H1 (cell line): ENCODE measurements around the gene NR5A2. TPM values are rescaled to one million over a fixed set of nuclear protein-coding genes. Genes with fewer than 3 reads are reported as not detected.

Source experiments
- CTCF ChIA-PET: fragments of 300-600 bp; sonication (Branson Sonifier 250); formaldehyde crosslinking; loops from one replicate; lab custom pipeline; 2021; ENCODE audit not compliant: partially characterized antibody; lab: Charles Lee
- POLR2A ChIA-PET: fragments of 300-600 bp; sonication (Branson Sonifier 250); formaldehyde crosslinking; loops from one replicate; lab custom pipeline; 2021; ENCODE audit warnings: inconsistent platforms; ENCODE audit not compliant: partially characterized antibody; lab: Charles Lee
- DNase-seq, 2 experiments: peaks; one replicate each; pipeline versions ENCODE4 v3.0.0 to v3.0.0-alpha.2; 2010 to 2022; ENCODE audit warnings: low spot score in 2 of 2, low read depth in 1 of 2, mixed read lengths in 1 of 2
- FAIRE-seq: peaks from 2 replicates; lab custom pipeline; 2011; peaks lifted over from hg19 to GRCh38; lab: Jason Lieb, UNC
- H2AFZ ChIP-seq: 2 replicates; pipeline ENCODE4 v1.8.1; 2012; ENCODE audit warnings: low read length, inconsistent platforms
- H2AK5ac ChIP-seq: 2 replicates; pipeline ENCODE4 v1.6.1; 2013; ENCODE audit warnings: low read depth, low read length
- H2BK120ac ChIP-seq: replicated peaks from 2 replicates; pipeline ENCODE3; 2013; ENCODE audit warnings: low read depth, low read length, inconsistent platforms
- H2BK12ac ChIP-seq: 2 replicates; pipeline ENCODE4 v1.6.1; 2013; ENCODE audit warnings: low read depth, low read length
- H2BK15ac ChIP-seq: 2 replicates; pipeline ENCODE4 v1.6.1; 2013; ENCODE audit warnings: low read length
- H2BK20ac ChIP-seq: 2 replicates; pipeline ENCODE4 v1.6.1; 2013; ENCODE audit warnings: low read length
- H2BK5ac ChIP-seq: 2 replicates; pipeline ENCODE4 v1.6.1; 2013; ENCODE audit warnings: low read depth, low read length
- H3K14ac ChIP-seq: 2 replicates; pipeline ENCODE4 v1.6.1; 2013; ENCODE audit warnings: inconsistent platforms; ENCODE audit not compliant: insufficient read length
- H3K18ac ChIP-seq: 2 replicates; pipeline ENCODE4 v1.6.1; 2013; ENCODE audit warnings: low read length; ENCODE audit errors: extremely low read depth
- H3K23ac ChIP-seq: 2 replicates; pipeline ENCODE4 v1.6.1; 2013; ENCODE audit warnings: inconsistent platforms; ENCODE audit not compliant: insufficient read length
- H3K23me2 ChIP-seq: 2 replicates; pipeline ENCODE4 v1.6.1; 2013; ENCODE audit warnings: low read depth, low read length
- H3K27ac ChIP-seq: 2 replicates; pipeline ENCODE4 v1.6.1; 2011; ENCODE audit warnings: low read depth, low read length, inconsistent platforms
- H3K27me3 ChIP-seq, 4 experiments: replicated peaks in 1 of 4; 1 replicate in 1 of 4; 2 replicates in 3 of 4; pipeline versions ENCODE4 v1.6.1 to v1.8.1; 2011 to 2013; ENCODE audit warnings: low read length in 3 of 4, mild to moderate bottlenecking in 3 of 4, inconsistent platforms in 2 of 4, mixed read lengths in 2 of 4, moderate library complexity in 1 of 4; ENCODE audit not compliant: control insufficient read depth in 3 of 4, insufficient read depth in 3 of 4; ENCODE audit errors: extremely low read depth in 1 of 4
- H3K36me3 ChIP-seq, 4 experiments: 2 replicates each; pipeline versions ENCODE4 v1.6.1 to v1.8.1; 2011 to 2013; ENCODE audit warnings: mild to moderate bottlenecking in 4 of 4, low read length in 3 of 4, moderate library complexity in 2 of 4, control low read depth in 1 of 4, inconsistent platforms in 1 of 4; ENCODE audit not compliant: insufficient read depth in 4 of 4, control insufficient read depth in 2 of 4
- H3K4ac ChIP-seq: replicated peaks from 2 replicates; pipeline ENCODE3; 2013; ENCODE audit warnings: low read length, low read depth, mixed read lengths, inconsistent platforms; ENCODE audit not compliant: insufficient read length
- H3K4me1 ChIP-seq, 4 experiments: replicated peaks in 1 of 4; 1 replicate in 1 of 4; 2 replicates in 3 of 4; pipeline versions ENCODE4 v1.6.1 to v1.8.1; 2011 to 2013; ENCODE audit warnings: low read length in 3 of 4, inconsistent platforms in 2 of 4, mixed read lengths in 1 of 4; ENCODE audit not compliant: insufficient read depth in 4 of 4, control insufficient read depth in 3 of 4
- H3K4me2 ChIP-seq, 2 experiments: 2 replicates each; pipeline versions ENCODE4 v1.6.1 to v1.8.1; 2011 to 2013; ENCODE audit warnings: low read depth in 2 of 2, low read length in 2 of 2, control low read depth in 1 of 2, inconsistent platforms in 1 of 2, mild to moderate bottlenecking in 1 of 2; ENCODE audit not compliant: insufficient read depth in 1 of 2
- H3K4me3 ChIP-seq, 4 experiments: fragments of 200-600, 300-600 bp in 1 of 4; sonication (generic), shearing (Covaris generic), sonication (Bioruptor Twin) in 1 of 4; 2 replicates each; pipeline versions ENCODE4 v1.5.1 to v1.8.1; 2011 to 2016; ENCODE audit warnings: low read length in 4 of 4, low read depth in 3 of 4, control low read depth in 2 of 4, inconsistent platforms in 2 of 4, mild to moderate bottlenecking in 2 of 4, mixed read lengths in 1 of 4, moderate library complexity in 1 of 4; ENCODE audit not compliant: insufficient read depth in 2 of 4; ENCODE audit errors: extremely low read depth in 1 of 4
- H3K56ac ChIP-seq: replicated peaks from 2 replicates; pipeline ENCODE3; 2013; ENCODE audit warnings: low read depth, mild to moderate bottlenecking, mixed read lengths, low read length, inconsistent platforms; ENCODE audit not compliant: insufficient read length
- H3K79me1 ChIP-seq: 2 replicates; pipeline ENCODE4 v1.6.1; 2013; ENCODE audit warnings: low read depth, low read length, control low read depth
- H3K79me2 ChIP-seq, 2 experiments: 2 replicates each; pipeline versions ENCODE4 v1.6.1 to v1.8.1; 2012 to 2013; ENCODE audit warnings: low read length in 2 of 2, mild to moderate bottlenecking in 2 of 2, inconsistent platforms in 1 of 2; ENCODE audit not compliant: insufficient read depth in 2 of 2, control insufficient read depth in 1 of 2
- H3K9ac ChIP-seq, 4 experiments: replicated peaks in 1 of 4; 1 replicate in 1 of 4; 2 replicates in 3 of 4; pipeline versions ENCODE4 v1.6.1 to v1.8.1; 2011 to 2013; ENCODE audit warnings: low read depth in 3 of 4, low read length in 3 of 4, control low read depth in 2 of 4, mild to moderate bottlenecking in 2 of 4, moderate library complexity in 2 of 4, inconsistent platforms in 1 of 4; ENCODE audit errors: extremely low read depth in 1 of 4
- H3K9me3 ChIP-seq, 2 experiments: 2 replicates each; pipeline versions ENCODE4 v1.6.1 to v1.8.1; 2012 to 2013; ENCODE audit warnings: mild to moderate bottlenecking in 2 of 2, moderate library complexity in 2 of 2, control low read depth in 1 of 2, inconsistent platforms in 1 of 2, low read depth in 1 of 2, low read length in 1 of 2, mixed read lengths in 1 of 2; ENCODE audit not compliant: insufficient read depth in 2 of 2
- H4K20me1 ChIP-seq, 2 experiments: replicated peaks in 1 of 2; 2 replicates each; pipeline versions ENCODE3 to v1.8.1; 2011 to 2013; ENCODE audit warnings: inconsistent platforms in 2 of 2, low read length in 2 of 2, mild to moderate bottlenecking in 1 of 2; ENCODE audit not compliant: insufficient read depth in 2 of 2, control insufficient read depth in 1 of 2
- H4K5ac ChIP-seq: 2 replicates; pipeline ENCODE4 v1.6.1; 2013; ENCODE audit warnings: low read length, low read depth, mixed read lengths, inconsistent platforms; ENCODE audit not compliant: insufficient read length
- H4K8ac ChIP-seq: 2 replicates; pipeline ENCODE4 v1.8.0; 2013; ENCODE audit warnings: mild to moderate bottlenecking, moderate library complexity, low read length, inconsistent platforms; ENCODE audit not compliant: insufficient read depth; ENCODE audit errors: extremely low read depth
- H4K91ac ChIP-seq: replicated peaks from 2 replicates; pipeline ENCODE3; 2013; ENCODE audit warnings: low read length, mixed read lengths, inconsistent platforms; ENCODE audit not compliant: insufficient read length
- HDAC6 ChIP-seq: IDR thresholded peaks from one replicate; pipeline ENCODE4 v1.7.1; 2012; ENCODE audit warnings: low read depth, mild to moderate bottlenecking, inconsistent platforms, low read length, moderate library complexity
- POLR2A ChIP-seq, 2 experiments: IDR thresholded peaks; 1 replicate in 1 of 2; 2 replicates in 1 of 2; pipeline ENCODE4 v1.6.1; 2011; ENCODE audit warnings: low read depth in 2 of 2, low read length in 2 of 2, mild to moderate bottlenecking in 2 of 2; ENCODE audit errors: control extremely low read depth in 1 of 2
- RFX5 ChIP-seq: IDR thresholded peaks from 2 replicates; pipeline ENCODE4 v1.6.1; 2011; ENCODE audit warnings: low read depth, low read length, improper control_type of control experiment, borderline replicate concordance
- SP4 ChIP-seq: IDR thresholded peaks from 2 replicates; pipeline ENCODE4 v1.6.1; 2012; ENCODE audit warnings: low read length, inconsistent platforms
- TAF1 ChIP-seq: IDR thresholded peaks from 2 replicates; pipeline ENCODE4 v1.6.1; 2011; ENCODE audit warnings: mild to moderate bottlenecking, low read depth, low read length
- TAF7 ChIP-seq: optimal IDR thresholded peaks from 2 replicates; pipeline ENCODE3; 2011; ENCODE audit warnings: low read depth, mild to moderate bottlenecking, inconsistent platforms, low read length, moderate library complexity, borderline replicate concordance
- polyA plus RNA-seq, 7 experiments: library from polyadenylated mRNA; depleted of rRNA in 3 of 7; stranded (reverse) in 5 of 7; unstranded in 2 of 7; fragments of >200 nt in 5 of 7; fragments of 200-250 nt in 2 of 7; gene quantifications; 1 replicate in 5 of 7; 2 replicates in 1 of 7; 4 replicates in 1 of 7; pipeline versions ENCODE4 v1.2.1 to v1.2.3, GENCODE V29; 2011 to 2013; ENCODE audit warnings: missing spikeins in 2 of 7, mixed read lengths in 2 of 7
- total RNA-seq: library from RNA; stranded (reverse); fragmentation: NEBNext Ultra II Directional; extraction: Animal tissue kit (Norgen Biotek cat#: 25700); gene quantifications from 2 replicates; pipeline ENCODE4 v1.2.1, GENCODE V29; 2021

Gene NR5A2
- total and polyA plus RNA-seq, 2 of the 8 experiments (the other 6 are each of a cell fraction or from before 2014, with no cell fraction given): 1.7 to 11.6 TPM

- Histone ChIP-seq H2BK15ac (no peak overlapping the region), H3K9ac (no peak overlapping the region; a peak in 1 of 7 replicates), H3K79me1 (no peaks in the 10 kb centered on the region), H3K4me2 (no peak overlapping the region), H3K4me1 (no peaks in the 10 kb centered on the region; a peak in 1 of 7 replicates), H3K79me2 (no peaks in the 10 kb centered on the region), H3K23ac (no peak overlapping the region), H2BK20ac (no peak overlapping the region), H3K4me3 (no peak overlapping the region), H3K4ac (no peak overlapping the region), H3K56ac (no peak overlapping the region), H2BK12ac (no peak overlapping the region), H3K27me3 (peaks cover 0 to 1% (median 0%) of the 10 kb centered on the region in 4 experiments; a peak in 1 of 7 replicates), H2AFZ (no peak overlapping the region), H3K23me2 (no peaks in the 10 kb centered on the region), H2BK120ac (no peak overlapping the region), H2BK5ac (no peak overlapping the region), H4K5ac (no peak overlapping the region), H3K27ac (no peak overlapping the region), H4K8ac (no peak overlapping the region), H3K18ac (no peak overlapping the region), H3K14ac (no peak overlapping the region), H4K20me1 (no peaks in the 10 kb centered on the region), H2AK5ac (no peak overlapping the region), H3K36me3 (no peaks in the 10 kb centered on the region; a peak in 1 of 8 replicates), H3K9me3 (no peaks in the 10 kb centered on the region), H4K91ac (no peak overlapping the region)
- FAIRE-seq (no peak), DNase-seq (no peak)
- ChIA-PET CTCF (interaction anchor here (0.6 to 1.5 kb wide), 3 partner anchors 18 to 119 kb away, joined by 3 to 5 read pairs (median 4); no protein-coding TSS in a partner anchor), POLR2A (no interaction called here)
- no peak for TF ChIP-seq TAF7
- no peak for TF ChIP-seq HDAC6
- TF ChIP-seq RFX5: no peak
- TF ChIP-seq POLR2A (IDR thresholded peaks at IDR 0.05; ENCODE audit: control extremely low read depth in 1 of 2, low read depth in 2 of 2, low read length in 2 of 2): no peak
- TF ChIP-seq TAF1: no peak
- TF ChIP-seq SP4: no peak
These were observed 130.2 kb downstream of the NR5A2 start for GRCh38 chr1:200157715-200158114.
